DOHH2 (cell line): ENCODE data around the gene JMJD6.
"Not testable (repeated sequence)": the region's sequence is repeated elsewhere in the genome, so short reads cannot be mapped to it uniquely, and the experiment has no call there.

ENCODE experiments used
- CTCF ChIP-seq: fragments of 200-600 bp; sonication (generic); IDR thresholded peaks from one replicate; pipeline ENCODE4 v1.5.1; 2014; ENCODE audit warnings: antibody characterized with exemption, mild to moderate bottlenecking, low read depth, low read length; ENCODE audit not compliant: poor library complexity, severe bottlenecking
- EZH2phosphoT487 ChIP-seq: fragments of 200-600 bp; sonication (generic); IDR thresholded peaks from 2 replicates; pipeline ENCODE4 v1.6.1; 2017; ENCODE audit warnings: borderline replicate concordance, mild to moderate bottlenecking, antibody characterized with exemption, low read length, moderate library complexity, mixed read lengths

DNA sequence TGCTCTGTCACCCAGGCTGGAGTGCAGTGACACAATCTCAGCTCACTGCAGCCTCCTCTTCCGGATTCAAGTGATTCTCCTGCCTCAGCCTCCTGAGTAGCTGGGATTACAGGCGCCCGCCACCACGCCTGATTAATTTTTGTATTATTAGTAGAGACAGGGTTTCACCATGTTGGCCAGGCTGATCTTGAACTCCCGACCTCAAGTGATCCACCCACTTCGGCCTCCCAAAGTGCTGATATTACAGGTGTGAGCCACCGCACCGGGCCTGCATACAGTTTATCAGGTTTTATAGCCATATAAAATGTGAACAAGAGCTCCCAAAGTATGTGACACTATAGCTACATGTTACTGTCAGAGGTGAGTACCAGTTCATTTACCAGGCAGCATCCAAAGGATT is 3.4 kb downstream of the JMJD6 start:
- TF ChIP-seq EZH2phosphoT487, CTCF: not testable (repeated sequence)
